GM18508 (cell line): ENCODE results near the gene LRRC10.
"Not testable (repeated sequence)": the region's sequence is repeated elsewhere in the genome, so short reads cannot be mapped to it uniquely, and the experiment has no call there.

ENCODE experiments used
- ATAC-seq: cut with Tn5 transposase; IDR thresholded peaks from one replicate; pipeline ENCODE4 v1.9.1; 2021; ENCODE audit warnings: moderate number of reproducible peaks; ENCODE audit not compliant: insufficient read depth, unreplicated experiment

Gene LRRC10

GRCh38 chr12:69620921-69621320 is 10.2 kb upstream of the LRRC10 start:
- ATAC-seq, result no peak

- no peak for ATAC-seq
Observed at GRCh38 chr12:69620077-69620476, 9.4 kb upstream of the LRRC10 start.

- no peak for ATAC-seq
Observed at GRCh38 chr12:69619050-69619449, 8.3 kb upstream of the LRRC10 start.

GRCh38 chr12:69616025-69616424 is 5.3 kb upstream of the LRRC10 start:
- ATAC-seq, result no peak

GRCh38 chr12:69613351-69613750 is 2.6 kb upstream of the LRRC10 start:
- ATAC-seq, result no peak

- ATAC-seq, result no peak
Observed at GRCh38 chr12:69610126-69610525, 581 bp downstream of the LRRC10 start.

- ATAC-seq, result no peak
Observed at GRCh38 chr12:69608114-69608513, 2.6 kb downstream of the LRRC10 start.

GRCh38 chr12:69604275-69604674 is 6.4 kb downstream of the LRRC10 start:
- not testable (repeated sequence) for ATAC-seq

GRCh38 chr12:69603556-69603955 is 7.2 kb downstream of the LRRC10 start:
- not testable (repeated sequence) for ATAC-seq

GRCh38 chr12:69602954-69603353 is 7.8 kb downstream of the LRRC10 start:
- ATAC-seq, result no peak

GRCh38 chr12:69601962-69602685 is 8.6 kb downstream of the LRRC10 start:
- no peak for ATAC-seq

- no peak for ATAC-seq
Observed at GRCh38 chr12:69600804-69601203, 9.9 kb downstream of the LRRC10 start.

- ATAC-seq, result no peak
Observed at GRCh38 chr12:69598174-69598753, 12.4 kb downstream of the LRRC10 start.

- ATAC-seq, result no peak
Observed at GRCh38 chr12:69595689-69596088, 15.0 kb downstream of the LRRC10 start.

- no peak for ATAC-seq
Observed at GRCh38 chr12:69589082-69589481, 21.6 kb downstream of the LRRC10 start.

- ATAC-seq, result no peak
Observed at GRCh38 chr12:69588527-69588926, 22.2 kb downstream of the LRRC10 start.

GRCh38 chr12:69585189-69586062 is 25.3 kb downstream of the LRRC10 start, which contains the start of gene CCT2:
Gene CCT2 (plus strand): TSS chr12:69585459. CDS start chr12:69585522, 63 bp downstream.
- peak; percentile 91 for ATAC-seq

- ATAC-seq, result no peak
Observed at GRCh38 chr12:69583203-69583602, 27.5 kb downstream of the LRRC10 start.

- ATAC-seq, result no peak
Observed at GRCh38 chr12:69580074-69580473, 30.6 kb downstream of the LRRC10 start.

- ATAC-seq, result no peak
Observed at GRCh38 chr12:69579029-69579428, 31.7 kb downstream of the LRRC10 start.

GRCh38 chr12:69578283-69578682 is 32.4 kb downstream of the LRRC10 start:
- ATAC-seq, result no peak
